OCI-LY3 (cell line): ENCODE results near the gene TK1.
"Not testable (repeated sequence)": the region's sequence is repeated elsewhere in the genome, so short reads cannot be mapped to it uniquely, and the experiment has no call there.

Experiments
- H2AFZ ChIP-seq: fragments of 200-600, 300-600 bp; shearing (Covaris generic); 2 replicates; pipeline ENCODE4 v1.6.0; 2014; ENCODE audit warnings: antibody characterized with exemption, low read depth, low read length
- H3K27ac ChIP-seq: fragments of 200-600, 300-600 bp; sonication (generic); 2 replicates; pipeline ENCODE4 v1.5.1; 2014; ENCODE audit warnings: mild to moderate bottlenecking, low read length, moderate library complexity, mixed read lengths
- H3K27me3 ChIP-seq: fragments of 200-600, 300-600 bp; sonication (generic); 2 replicates; pipeline ENCODE4 v1.6.1; 2014; ENCODE audit warnings: low read depth, low read length, mixed read lengths
- H3K36me3 ChIP-seq: fragments of 200-600, 300-600 bp; sonication (generic); replicated peaks from 2 replicates; pipeline ENCODE3; 2014; ENCODE audit warnings: low read depth, low read length, mixed read lengths
- H3K4me1 ChIP-seq: fragments of 300-600, 200-600 bp; sonication (generic); 2 replicates; pipeline ENCODE4 v1.6.1; 2014; ENCODE audit warnings: low read length, mixed read lengths
- H3K4me2 ChIP-seq: fragments of 200-600, 300-600 bp; sonication (generic); 2 replicates; pipeline ENCODE4 v1.6.1; 2014; ENCODE audit warnings: low read length, mixed read lengths
- H3K4me3 ChIP-seq: fragments of 300-600, 200-600 bp; sonication (generic); 2 replicates; pipeline ENCODE4 v1.5.1; 2014; ENCODE audit warnings: antibody characterized with exemption, mild to moderate bottlenecking, low read length, moderate library complexity
- H3K79me2 ChIP-seq: fragments of 300-600, 200-600 bp; shearing (Covaris generic); 2 replicates; pipeline ENCODE4 v1.6.1; 2014; ENCODE audit warnings: mild to moderate bottlenecking, low read length, mixed read lengths
- H3K9ac ChIP-seq: fragments of 300-600, 200-600 bp; shearing (Covaris generic); 2 replicates; pipeline ENCODE4 v1.6.0; 2014; ENCODE audit warnings: mild to moderate bottlenecking, low read length, moderate library complexity
- H3K9me3 ChIP-seq: fragments of 200-600, 300-600 bp; shearing (Covaris generic); 2 replicates; pipeline ENCODE4 v1.6.1; 2014; ENCODE audit warnings: low read length, mixed read lengths; ENCODE audit not compliant: insufficient read depth
- H4K20me1 ChIP-seq: fragments of 200-600, 300-600 bp; sonication (generic); 2 replicates; pipeline ENCODE4 v1.6.1; 2016; ENCODE audit warnings: low read length, mixed read lengths; ENCODE audit not compliant: insufficient read depth
- CTCF ChIP-seq: fragments of 200-600, 300-600 bp; sonication (generic); IDR thresholded peaks from 2 replicates; pipeline ENCODE4 v1.5.1; 2014; ENCODE audit warnings: antibody characterized with exemption, low read length, low read depth
- EZH2phosphoT487 ChIP-seq: fragments of 200-600 bp; shearing (Covaris generic); IDR thresholded peaks from 2 replicates; pipeline ENCODE4 v1.6.1; 2018; ENCODE audit warnings: antibody characterized with exemption, mixed run types, low read depth

TK1 gene

GRCh38 chr17:78186692-78187595, at the start of gene TK1, which contains the start of gene AFMID:
TK1 (minus strand) TSS chr17:78187052; CDS start chr17:78186994, 58 bp downstream.
AFMID (plus strand) TSS chr17:78187362; CDS start chr17:78187371, 9 bp downstream.
- peaks cover 57% of the 10 kb centered on the region for H3K79me2 ChIP-seq
- peaks cover 16% of the 10 kb centered on the region for H3K4me1 ChIP-seq
- 0 out of 2 replicates have a peak within 1 kb of the TSS, but pooled peaks have one; percentile 51 for H2AFZ ChIP-seq
- H3K27ac ChIP-seq = 0 out of 2 replicates have a peak within 1 kb of the TSS, but pooled peaks have one; percentile 16
- H3K9me3 ChIP-seq = no peaks in the 10 kb centered on the region
- H3K4me2 ChIP-seq = peak within 1 kb of the TSS; percentile 86
- peaks cover 6% of the 10 kb centered on the region; the same call in 1 of the 2 replicates for H4K20me1 ChIP-seq
- peak within 1 kb of the TSS; percentile 90 for H3K9ac ChIP-seq
- TF ChIP-seq EZH2phosphoT487 (no peak), CTCF (peak; percentile 45)
- H3K4me3 ChIP-seq = peak within 1 kb of the TSS; percentile 97
- H3K27me3 ChIP-seq = no peaks in the 10 kb centered on the region
- H3K36me3 ChIP-seq = peaks cover 35% of the 10 kb centered on the region

- no peaks in the 10 kb centered on the region for H3K9me3 ChIP-seq
- H3K4me3 ChIP-seq = no peak overlapping the region
- no peak overlapping the region for H3K9ac ChIP-seq
- TF ChIP-seq CTCF (no peak), EZH2phosphoT487 (no peak)
- peaks cover 2% of the 10 kb centered on the region; the same call in 1 of the 2 replicates for H3K27me3 ChIP-seq
- H2AFZ ChIP-seq = no peak overlapping the region
- no peaks in the 10 kb centered on the region for H3K36me3 ChIP-seq
- no peak overlapping the region for H3K27ac ChIP-seq
- no peak overlapping the region for H3K4me2 ChIP-seq
- H3K4me1 ChIP-seq = peaks cover 15% of the 10 kb centered on the region
- H3K79me2 ChIP-seq = no peaks in the 10 kb centered on the region
- no peaks in the 10 kb centered on the region for H4K20me1 ChIP-seq
These were observed 49.0 kb upstream of the TK1 start for GRCh38 chr17:78235885-78236284.

GRCh38 chr17:78235022-78235421, 48.2 kb upstream of the TK1 start:
- not testable (repeated sequence) for H3K9ac ChIP-seq, H4K20me1 ChIP-seq, H3K79me2 ChIP-seq, H3K36me3 ChIP-seq, H3K27ac ChIP-seq, H3K4me3 ChIP-seq, H3K4me2 ChIP-seq, H2AFZ ChIP-seq, H3K9me3 ChIP-seq, H3K27me3 ChIP-seq
- peaks cover 22% of the 10 kb centered on the region for H3K4me1 ChIP-seq

GRCh38 chr17:78234261-78234865, 47.5 kb upstream of the TK1 start:
- no peak overlapping the region for H3K4me3 ChIP-seq
- no peaks in the 10 kb centered on the region for H3K36me3 ChIP-seq
- no peak overlapping the region for H2AFZ ChIP-seq
- TF ChIP-seq EZH2phosphoT487 (no peak), CTCF (no peak)
- H3K27me3 ChIP-seq = peaks cover 7% of the 10 kb centered on the region; the same call in 1 of the 2 replicates
- H3K9me3 ChIP-seq = no peaks in the 10 kb centered on the region
- no peak overlapping the region for H3K27ac ChIP-seq
- H3K4me2 ChIP-seq = no peak overlapping the region
- no peaks in the 10 kb centered on the region for H4K20me1 ChIP-seq
- H3K9ac ChIP-seq = no peak overlapping the region
- peaks cover 18% of the 10 kb centered on the region for H3K4me1 ChIP-seq
- H3K79me2 ChIP-seq = no peaks in the 10 kb centered on the region
